GM19193 (cell line): ENCODE data around the gene BAZ1B.

Experiments
- POLR2A ChIP-seq: IDR thresholded peaks from 4 replicates; pipeline ENCODE4 v1.6.1; 2011; ENCODE audit not compliant: insufficient read depth, insufficient read length; ENCODE audit errors: extremely low read depth

The BAZ1B gene

DNA sequence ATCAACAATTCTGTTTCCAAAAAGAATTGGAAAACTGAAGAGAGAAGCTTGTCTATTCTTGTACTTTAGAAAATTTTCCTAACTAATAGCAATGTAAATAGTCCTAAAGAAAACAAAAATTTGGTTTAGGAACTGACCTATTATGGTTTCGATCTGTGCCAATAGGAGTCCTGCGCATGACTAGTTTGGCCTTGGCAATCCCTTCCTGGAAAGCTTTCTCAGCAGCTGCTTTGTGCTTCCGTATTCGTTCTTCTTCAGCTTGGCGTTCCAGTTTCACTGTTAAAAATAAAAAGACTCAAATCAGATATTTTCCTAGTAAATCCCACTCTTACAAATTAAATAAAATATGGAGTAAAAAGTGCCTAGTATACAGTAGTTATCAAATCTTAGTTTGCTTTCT lies 51.9 kb downstream of the BAZ1B start:
- no peak for TF ChIP-seq POLR2A

DNA sequence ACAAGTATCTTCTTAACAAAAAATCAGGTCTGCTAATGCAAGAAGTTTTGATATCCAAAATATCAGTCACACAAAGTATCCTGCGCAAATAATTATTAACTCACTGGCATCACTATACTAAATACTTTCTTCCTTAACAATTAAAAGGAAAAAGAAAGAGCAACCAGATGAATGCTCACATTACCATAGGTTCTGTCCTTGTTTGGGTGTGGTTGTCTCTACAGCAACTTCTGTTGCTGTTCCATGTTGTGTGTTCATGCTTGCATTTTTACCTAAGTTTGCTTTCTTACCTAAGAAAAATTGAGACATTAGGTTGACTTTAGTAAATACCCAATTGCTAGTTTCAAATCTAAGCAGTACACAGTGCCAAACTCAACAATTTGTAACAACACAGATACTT lies 56.0 kb downstream of the BAZ1B start:
- TF ChIP-seq POLR2A: no peak

- TF ChIP-seq POLR2A: no peak
These were observed 58.1 kb downstream of the BAZ1B start for GRCh38 chr7:73463966-73464365.

GRCh38 chr7:73463260-73463659 lies 58.8 kb downstream of the BAZ1B start:
- no peak for TF ChIP-seq POLR2A

DNA sequence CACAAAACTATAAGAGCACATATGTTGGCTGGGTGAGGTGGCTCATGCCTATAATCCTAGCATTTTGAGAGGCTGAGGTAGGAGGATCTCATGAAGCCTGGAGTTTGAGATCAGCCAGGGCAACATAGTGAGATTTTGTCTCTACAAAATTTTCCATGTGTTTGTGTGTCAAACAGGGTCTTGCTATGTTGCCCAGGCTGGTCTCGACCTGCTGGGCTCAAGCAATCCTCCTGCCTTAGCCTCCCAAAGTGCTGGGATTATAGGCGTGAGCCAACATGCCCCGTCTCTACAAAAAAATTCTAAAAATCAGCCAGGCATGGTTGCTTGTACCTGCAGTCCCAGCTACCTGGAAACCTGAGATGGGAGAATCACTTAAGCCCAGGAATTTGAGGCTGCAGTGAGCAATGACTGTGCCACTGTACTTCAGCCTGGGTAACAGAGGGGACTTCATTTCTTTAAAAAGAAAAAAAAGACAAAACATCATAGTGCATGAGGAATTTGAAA lies 60.3 kb downstream of the BAZ1B start:
- no peak for TF ChIP-seq POLR2A

- TF ChIP-seq POLR2A: no peak
These were observed 67.7 kb downstream of the BAZ1B start for GRCh38 chr7:73454424-73454823.

- TF ChIP-seq POLR2A: no peak
These were observed 69.0 kb downstream of the BAZ1B start for GRCh38 chr7:73452999-73453635.

- TF ChIP-seq POLR2A: no peak
These were observed 70.2 kb downstream of the BAZ1B start for GRCh38 chr7:73451780-73452398.

DNA sequence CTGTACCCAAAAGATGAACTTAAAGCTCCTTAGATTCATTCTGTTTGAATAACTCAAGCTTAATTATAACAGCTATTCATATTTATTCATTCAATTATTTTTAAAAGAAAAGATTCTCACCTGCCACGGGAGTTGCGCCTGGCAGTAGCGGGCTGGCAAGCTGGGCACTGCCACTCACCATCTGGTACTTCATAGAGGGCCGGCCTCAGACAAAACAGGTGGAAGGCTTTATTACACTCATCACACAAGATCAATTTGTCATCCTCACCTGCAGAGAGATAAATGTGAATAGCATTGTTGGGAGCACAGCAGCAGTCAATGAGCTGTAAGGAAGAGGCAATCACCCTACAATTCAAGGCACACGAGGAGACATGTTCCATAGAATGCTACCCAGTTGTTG lies 72.7 kb downstream of the BAZ1B start:
- no peak for TF ChIP-seq POLR2A

- no peak for TF ChIP-seq POLR2A
These were observed 73.5 kb downstream of the BAZ1B start for GRCh38 chr7:73448609-73449008.

DNA sequence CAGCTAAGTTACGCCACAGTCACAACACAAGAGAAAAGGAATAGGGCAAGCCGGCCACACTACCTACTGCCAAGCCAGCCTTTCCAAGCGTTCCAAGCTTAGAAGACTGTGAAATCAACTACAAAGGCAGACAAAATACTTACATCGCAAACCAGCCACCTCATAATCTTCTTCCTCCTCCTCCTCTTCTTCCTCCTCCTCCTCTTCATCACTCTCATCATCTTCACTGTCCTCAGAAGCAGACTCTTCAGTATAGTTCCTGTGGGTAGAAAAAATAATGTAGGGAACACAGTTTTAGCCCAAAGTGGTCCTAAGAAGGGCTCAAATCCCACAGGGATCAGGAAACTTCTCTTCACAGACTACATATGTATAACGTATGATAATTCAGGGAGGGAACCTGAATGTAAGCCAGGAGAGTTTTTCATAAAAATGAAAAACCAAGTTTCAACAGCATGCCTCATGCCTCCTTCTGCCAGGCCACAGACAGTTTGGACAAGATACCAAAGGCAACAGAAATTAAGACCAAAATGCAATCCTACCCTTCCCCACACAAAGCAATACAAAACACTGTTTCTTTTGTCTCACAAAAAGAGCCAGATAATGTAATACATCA lies 74.9 kb downstream of the BAZ1B start:
- TF ChIP-seq POLR2A: no peak

GRCh38 chr7:73446682-73447081 lies 75.4 kb downstream of the BAZ1B start:
- TF ChIP-seq POLR2A: no peak

DNA sequence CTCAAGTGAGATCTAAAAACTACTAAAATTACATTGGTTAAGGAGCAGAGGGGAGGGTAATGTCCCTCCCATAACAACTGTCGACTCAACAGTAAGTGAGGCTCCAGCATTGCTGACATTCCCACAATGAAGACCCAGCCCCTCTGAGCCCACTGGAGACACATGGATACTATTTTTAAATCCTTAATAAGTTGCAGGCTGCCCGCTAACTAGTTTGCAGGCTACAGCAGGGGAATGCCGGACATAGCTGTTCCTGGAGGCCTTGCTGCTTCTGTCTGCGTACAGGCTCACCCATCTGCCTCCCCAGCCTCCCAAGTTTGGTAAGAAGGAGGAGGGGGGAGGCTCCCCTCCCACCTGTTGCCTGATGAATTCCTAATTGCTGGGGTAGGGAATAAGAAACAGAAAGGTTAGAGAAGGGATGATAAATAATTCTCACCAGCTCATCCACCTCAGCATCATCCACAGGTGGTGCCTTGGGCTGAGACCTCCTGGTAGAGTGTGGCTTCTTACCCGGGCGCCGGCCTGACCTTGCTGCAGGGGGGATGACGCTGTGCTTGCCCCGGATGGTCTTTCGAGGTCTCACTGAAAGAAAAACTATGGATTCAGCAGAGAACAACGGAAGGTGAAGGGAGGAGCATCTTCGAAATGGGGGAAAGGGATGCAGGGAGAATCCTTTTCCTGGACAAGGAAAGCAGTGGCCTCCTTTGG lies 78.4 kb downstream of the BAZ1B start:
- TF ChIP-seq POLR2A: no peak

DNA sequence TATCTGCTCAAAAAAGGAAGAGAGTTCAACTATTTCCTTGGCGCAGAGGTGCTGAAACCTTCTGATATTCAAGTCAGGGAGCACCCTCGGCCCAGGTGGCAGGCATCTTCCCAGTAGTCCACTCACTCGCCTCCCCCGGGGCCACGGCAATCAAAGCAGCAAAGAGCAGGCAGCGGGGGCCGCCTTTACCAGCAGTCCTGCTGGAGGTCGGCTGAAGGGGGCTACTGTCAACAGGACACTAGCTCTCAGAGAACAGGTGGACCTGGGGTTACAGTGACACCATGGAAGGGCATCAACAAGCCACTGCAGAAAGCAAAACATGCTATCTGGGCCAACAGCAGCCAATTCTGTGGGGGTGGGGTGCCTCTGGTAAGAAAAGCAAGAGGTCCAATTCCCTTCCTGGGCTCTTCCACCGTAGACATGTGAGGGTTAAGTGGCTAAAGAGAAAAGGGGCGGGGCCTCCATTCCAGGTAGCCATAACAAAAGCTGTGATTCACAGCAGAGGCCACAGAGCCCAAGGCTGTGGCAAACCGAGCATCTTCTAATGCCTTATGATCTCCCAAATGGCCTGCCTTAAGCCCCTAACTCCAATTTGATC lies 79.1 kb downstream of the BAZ1B start:
- TF ChIP-seq POLR2A: no peak

DNA sequence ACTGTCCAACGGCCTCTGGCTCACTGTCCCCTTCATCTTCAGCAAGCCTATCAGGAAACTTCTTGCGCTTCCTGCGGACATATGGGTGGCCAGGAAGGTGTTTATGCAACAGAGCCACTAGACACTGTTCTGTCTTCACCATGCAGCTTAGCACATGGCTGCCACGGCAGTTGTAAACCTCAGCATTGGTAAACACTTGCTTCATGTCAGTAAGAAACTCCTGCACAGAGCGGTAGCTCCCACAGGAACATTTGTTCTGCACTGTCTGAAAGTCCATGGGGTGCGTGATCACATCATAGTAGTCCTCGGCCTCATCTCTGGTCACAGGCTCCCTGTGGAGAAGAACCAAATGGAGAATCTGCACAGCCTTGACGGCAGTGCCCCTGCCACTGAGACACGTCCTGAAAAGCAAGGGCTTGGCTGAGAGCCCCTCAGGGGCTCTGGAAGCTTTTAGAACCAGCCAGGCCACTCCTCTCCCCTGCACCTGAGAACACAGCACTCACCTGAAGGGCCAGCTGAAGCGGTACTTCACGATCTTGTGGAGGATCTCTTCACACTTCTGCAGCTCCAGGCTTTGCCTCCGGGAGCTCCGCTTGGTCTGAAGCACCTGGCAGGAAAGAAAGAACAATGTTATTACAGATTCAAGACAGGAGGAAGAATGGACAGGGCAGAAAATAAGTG lies 79.7 kb downstream of the BAZ1B start:
- TF ChIP-seq POLR2A: no peak

DNA sequence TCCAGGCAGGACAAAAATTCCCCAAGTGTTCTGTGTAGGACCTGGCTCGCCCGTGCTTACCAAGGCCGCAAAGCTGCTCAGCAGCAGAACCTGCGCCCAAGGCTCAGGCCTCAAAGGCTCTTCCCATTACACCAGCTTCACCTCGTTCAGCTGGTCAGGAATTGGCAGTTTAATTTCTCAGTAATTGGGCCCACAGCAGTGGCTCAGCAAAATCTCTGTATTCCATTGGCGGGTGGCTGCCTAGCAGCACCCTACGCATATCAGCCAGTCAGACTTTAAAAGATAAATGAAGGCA lies 82.7 kb downstream of the BAZ1B start:
- no peak for TF ChIP-seq POLR2A
